Activated naive CD8-positive, alpha-beta T cell treated with anti-CD3 and anti-CD28 coated beads, Interleukin-2, amount 50 U/mL, for 16 hours (primary cell): ENCODE data around the gene DOC2A.

Source experiments
- DNase-seq: peaks from one replicate; pipeline ENCODE4 v3.0.0-alpha.2; 2020; ENCODE audit warnings: low read depth, low spot score

DOC2A gene

GRCh38 chr16:30005341-30006094 lies 5.3 kb downstream of the DOC2A start:
- DNase-seq: no peak

DNA sequence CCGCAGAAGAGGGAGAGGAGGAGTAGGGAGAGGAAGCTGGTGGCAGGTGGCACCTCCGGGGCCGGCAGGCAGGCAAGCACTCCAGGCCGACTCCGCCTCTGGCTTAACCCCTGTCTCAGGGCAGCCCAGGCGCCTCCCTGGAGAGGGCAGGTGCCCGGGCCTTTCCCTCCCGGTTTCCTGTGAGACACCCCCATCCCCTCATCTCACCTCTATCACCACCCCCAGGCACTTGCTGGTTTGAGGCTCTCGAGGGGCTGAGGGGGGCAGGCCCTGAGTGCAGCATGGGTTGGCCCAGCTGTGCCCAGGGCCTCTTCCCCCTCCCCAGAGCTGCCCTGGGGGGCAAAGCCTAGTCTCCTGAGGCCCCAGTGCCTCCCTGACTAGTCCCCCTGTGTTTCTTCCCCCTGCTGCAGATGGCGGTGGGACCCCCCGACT lies 6.0 kb downstream of the DOC2A start:
- DNase-seq: no peak

DNA sequence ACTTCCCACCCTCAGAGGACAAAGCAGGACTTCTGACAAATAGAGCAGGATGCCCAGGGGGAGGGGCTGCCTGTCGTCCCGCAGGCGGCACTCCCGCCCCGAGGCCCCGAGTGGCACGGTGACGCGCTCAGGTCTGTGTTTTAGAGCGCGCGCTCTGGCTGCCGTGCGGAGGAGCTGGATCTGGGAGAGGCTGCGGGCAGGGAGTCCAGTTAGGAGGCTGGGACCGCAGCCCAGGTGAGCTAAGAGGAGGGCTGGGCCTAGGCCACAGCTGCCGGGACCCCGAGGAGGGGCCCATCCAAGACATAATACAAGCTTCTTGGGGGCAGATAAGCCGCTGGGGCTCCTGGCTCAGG lies 6.4 kb downstream of the DOC2A start:
- no peak for DNase-seq

DNA sequence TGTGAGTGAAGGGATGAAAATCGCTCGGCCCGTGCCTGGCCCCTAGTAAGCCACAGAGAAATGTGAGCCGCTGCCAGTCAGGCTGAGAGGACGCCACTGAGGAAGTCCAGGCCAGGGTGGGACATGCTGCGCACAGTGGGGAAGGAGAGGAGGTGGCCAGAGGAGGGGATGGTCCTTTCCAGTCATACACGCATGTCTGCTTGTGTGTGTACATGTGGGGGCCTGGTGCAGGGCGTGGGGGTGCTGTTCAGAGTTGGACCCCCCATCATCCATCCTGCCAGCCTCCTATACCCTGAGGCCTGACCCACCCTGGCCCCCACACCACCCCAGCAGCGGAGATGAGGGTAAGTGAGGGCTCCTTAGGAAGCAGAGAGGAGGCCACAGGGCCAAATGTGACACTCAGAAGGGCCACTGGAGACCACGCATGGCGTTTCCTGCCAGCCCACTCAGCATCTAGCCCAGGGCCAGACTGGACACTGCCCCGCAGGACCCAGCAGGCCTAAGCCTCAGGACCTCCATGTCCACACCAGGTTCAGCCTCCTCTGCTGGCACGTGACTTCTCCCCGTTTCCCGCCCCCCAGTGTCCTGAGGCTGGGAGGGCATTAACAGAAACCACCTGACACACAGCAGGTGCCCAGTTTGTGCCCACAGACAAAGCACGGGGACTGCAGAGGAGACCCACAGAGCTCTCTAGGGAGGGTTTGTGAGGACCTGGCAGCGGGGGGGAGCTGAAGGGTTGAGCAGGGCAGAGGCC lies 7.0 kb downstream of the DOC2A start:
- DNase-seq: no peak

- DNase-seq: no peak
Observed at GRCh38 chr16:30002614-30003346, 8.0 kb downstream of the DOC2A start.

DNA sequence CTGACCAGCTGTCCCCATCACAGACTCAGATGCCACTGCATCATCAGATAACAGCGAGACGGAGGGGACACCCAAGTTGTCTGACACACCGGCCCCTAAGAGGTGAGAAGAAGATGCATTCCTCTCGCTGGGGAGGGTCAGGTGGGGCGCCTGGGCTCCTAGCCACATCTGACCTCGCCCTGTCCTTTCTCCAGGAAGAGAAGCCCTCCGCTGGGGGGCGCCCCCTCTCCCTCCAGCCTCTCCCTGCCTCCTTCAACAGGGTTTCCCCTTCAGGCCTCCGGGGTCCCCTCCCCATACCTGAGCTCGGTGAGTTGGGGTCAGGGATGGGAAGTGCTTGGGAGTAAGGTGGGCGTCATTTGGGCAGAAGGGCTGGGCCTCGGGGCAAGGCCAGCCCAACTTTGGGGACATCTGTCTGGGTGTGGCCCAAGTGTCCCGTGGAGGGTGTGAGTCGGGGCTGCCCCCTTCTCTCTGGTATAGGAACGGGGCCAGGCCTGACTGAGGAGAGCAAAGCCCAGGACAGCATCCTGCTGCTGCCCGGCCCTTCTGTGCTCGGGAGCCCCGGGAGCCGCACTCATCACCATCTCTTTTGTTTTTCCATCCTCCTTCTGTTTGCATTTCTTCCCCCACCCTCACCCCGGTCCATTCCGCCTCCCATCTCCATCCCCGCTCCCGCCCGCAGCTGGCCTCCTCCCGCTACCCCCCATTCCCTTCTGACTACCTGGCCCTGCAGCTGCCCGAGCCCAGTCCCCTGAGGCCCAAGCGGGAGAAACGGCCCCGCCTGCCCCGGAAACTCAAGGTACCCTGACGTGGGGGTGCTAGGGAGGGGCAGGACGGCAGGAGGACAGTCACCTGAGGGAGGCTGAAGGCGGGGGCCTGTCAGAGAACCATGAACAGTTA lies 9.8 kb downstream of the DOC2A start:
- DNase-seq: no peak

DNA sequence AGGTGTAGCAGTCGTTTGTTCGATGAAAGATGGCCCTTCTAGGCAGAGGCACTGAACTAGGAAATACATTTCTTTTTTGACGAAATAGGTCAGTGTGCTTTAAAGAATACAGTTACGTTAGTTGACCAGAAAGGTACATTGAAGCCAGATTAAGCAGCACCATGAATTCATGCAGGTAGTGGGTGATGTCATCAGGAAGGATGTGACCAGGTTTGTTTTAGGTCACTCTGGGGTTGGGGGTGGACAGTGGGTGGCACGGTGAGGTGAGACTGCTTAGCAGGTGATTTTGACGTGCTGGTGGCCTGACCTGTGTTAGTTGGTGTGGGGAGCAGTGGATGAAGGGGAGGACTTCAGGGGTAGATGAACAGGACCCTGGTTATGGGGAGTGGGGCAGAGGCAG lies 11.2 kb downstream of the DOC2A start:
- DNase-seq: no peak

GRCh38 chr16:29996766-29997250 lies 14.0 kb downstream of the DOC2A start:
- no peak for DNase-seq

DNA sequence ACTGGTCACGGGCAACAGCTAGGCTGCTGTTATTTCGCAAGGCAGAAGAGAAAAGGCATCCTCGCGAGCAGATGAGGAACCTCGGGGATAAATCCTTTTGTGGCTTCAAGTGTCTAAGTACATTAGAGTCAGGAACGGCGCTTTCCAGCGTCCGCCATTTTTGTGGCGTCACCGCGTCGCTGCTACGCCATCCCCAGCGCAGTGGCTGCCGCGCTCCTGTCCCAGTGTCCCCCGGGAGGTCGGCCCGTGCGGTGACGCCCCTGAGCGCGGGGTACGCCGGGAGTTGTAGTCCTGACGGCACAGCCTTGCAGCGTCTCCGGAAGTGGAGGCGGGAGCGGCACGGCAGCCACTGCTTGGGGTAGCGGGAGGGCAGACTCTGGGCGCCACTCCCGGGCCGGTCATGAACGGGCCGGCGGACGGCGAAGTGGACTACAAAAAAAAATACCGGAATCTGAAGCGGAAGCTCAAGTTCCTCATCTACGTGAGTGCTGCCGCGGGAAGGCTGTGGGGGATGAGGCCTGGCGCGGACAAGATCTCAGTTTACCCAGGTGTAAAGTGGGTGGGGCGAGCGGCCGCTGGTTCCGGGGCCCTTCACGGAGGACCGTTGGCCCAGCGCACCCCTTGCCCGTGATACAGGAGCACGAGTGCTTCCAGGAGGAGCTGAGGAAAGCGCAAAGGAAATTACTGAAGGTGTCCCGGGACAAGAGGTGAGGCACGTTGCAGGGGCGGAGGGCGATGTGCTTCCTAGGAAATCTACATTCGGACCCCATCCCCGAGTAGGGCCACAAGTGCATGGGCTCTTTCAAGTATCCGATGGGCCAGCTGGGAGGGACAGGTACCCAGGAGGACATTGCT lies 14.7 kb downstream of the DOC2A start, which contains the start of gene INO80E:
INO80E (plus strand) TSS at position 331 of the 855 bp plus-strand sequence; CDS start at position 401, 70 bp downstream.
- DNase-seq: peak; percentile 98

GRCh38 chr16:29995324-29995910 lies 15.4 kb downstream of the DOC2A start, which contains the start of gene HIRIP3:
TSS of gene HIRIP3 (minus strand) at chr16:29995617. CDS start at chr16:29995605, 12 bp downstream.
- peak; percentile 66 for DNase-seq

GRCh38 chr16:29994600-29995323 lies 16.1 kb downstream of the DOC2A start:
- DNase-seq: peak; percentile 44

GRCh38 chr16:29993903-29994599 lies 16.8 kb downstream of the DOC2A start:
- no peak for DNase-seq

- no peak for DNase-seq
Observed at GRCh38 chr16:29993191-29993902, 17.5 kb downstream of the DOC2A start.

DNA sequence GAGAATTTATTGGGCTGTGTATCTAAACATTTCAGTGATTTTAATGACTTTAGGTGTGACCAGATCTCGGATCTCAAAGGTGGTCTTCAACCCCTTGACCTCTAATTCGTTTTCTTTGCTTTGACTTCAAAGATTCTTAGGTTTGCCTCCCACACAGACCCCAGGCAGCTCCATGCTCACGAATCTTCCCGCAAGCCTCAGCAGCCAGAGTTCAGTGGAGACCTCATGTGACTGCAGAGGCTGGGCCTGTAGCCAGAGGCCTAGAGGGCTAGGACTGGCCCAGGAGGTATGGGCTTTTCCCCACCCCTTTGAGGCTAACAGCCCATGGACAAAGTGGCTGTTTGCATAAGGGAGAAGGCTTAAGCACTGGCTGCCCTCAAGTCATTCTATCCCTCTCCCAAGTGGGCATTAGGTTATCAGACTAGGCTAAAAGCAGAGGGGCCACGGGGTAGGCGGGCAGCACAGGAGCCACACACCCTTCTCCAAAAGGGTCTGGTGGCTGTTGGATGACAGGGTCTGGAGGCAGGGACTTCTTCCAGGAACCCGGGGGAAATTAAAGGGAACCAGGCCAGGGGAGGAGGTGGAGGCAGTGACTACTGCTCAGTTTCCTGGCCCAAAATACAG lies 18.4 kb downstream of the DOC2A start:
- DNase-seq: no peak

DNA sequence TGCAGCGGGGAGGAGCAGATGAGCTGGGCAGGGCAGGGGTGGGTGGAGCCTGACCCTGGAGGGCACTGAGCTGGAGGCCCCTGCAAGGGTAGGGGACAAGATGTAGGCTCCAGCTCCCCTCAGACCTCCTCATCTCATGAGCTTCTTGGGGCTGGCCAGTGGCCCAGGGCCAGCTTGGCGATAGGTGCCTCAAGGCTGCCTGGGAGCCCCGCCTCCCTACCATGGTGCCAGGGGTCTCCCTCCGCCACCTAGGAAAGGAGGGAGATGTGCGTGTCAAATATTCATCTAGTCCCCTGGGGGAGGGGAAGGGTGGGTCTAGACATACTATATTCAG lies 19.3 kb downstream of the DOC2A start:
- DNase-seq: no peak

GRCh38 chr16:29990883-29991570 lies 19.8 kb downstream of the DOC2A start:
- no peak for DNase-seq

GRCh38 chr16:29990034-29990433 lies 20.8 kb downstream of the DOC2A start:
- no peak for DNase-seq
